Measurements from ENCODE around the gene ZCCHC4.

Gene ZCCHC4

DNA sequence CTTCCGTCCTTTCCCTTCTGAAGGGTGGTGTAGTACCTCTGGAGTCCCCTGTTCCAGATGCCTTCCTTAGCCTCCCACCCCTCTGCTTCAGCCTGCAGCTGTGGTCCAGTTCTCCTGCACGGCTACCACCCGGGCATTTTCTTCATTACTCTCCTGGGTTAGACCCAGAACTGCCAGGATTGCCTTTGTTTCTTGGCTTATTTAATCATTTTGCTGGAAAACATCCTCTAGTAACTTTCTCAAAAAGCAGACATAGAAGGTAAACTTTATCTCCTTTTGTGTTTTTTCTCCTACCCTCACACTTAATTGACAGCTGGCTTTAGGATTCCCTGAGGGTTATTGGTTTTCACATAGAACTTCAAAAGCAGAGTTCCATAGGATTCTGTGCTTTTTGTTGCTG is 84.7 kb downstream of the ZCCHC4 start:
- DNase-seq (ENCODE audit: low read depth), result no peak
- H3K4me3 ChIP-seq (ENCODE audit: low read depth, low read length), result no peak overlapping the region
- TF ChIP-seq, protein P1, sequence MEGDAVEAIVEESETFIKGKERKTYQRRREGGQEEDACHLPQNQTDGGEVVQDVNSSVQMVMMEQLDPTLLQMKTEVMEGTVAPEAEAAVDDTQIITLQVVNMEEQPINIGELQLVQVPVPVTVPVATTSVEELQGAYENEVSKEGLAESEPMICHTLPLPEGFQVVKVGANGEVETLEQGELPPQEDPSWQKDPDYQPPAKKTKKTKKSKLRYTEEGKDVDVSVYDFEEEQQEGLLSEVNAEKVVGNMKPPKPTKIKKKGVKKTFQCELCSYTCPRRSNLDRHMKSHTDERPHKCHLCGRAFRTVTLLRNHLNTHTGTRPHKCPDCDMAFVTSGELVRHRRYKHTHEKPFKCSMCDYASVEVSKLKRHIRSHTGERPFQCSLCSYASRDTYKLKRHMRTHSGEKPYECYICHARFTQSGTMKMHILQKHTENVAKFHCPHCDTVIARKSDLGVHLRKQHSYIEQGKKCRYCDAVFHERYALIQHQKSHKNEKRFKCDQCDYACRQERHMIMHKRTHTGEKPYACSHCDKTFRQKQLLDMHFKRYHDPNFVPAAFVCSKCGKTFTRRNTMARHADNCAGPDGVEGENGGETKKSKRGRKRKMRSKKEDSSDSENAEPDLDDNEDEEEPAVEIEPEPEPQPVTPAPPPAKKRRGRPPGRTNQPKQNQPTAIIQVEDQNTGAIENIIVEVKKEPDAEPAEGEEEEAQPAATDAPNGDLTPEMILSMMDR (IDR thresholded peaks at IDR 0.05; ENCODE audit: low read depth, low read length, missing control alignments), result no peak

DNA sequence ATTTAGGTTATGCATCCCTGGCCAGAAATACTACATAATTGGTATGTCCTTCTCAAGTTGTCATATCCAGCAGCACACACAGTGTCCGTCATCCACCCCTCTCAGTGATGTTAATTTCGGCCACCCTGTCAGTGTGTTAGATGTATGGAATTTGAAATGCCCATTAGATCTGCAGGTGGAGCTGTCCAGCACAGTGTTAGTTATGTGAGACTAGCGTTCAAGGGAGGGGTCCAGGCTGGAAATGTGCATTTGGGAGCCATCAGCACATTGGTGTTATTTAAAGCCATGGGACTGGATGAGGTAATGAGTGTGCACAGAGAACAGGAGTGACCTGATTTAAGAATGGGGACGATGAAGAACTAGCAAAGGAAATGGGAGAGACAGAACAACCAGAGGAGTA is 86.9 kb downstream of the ZCCHC4 start:
- TF ChIP-seq, protein P1 (IDR thresholded peaks at IDR 0.05; ENCODE audit: low read depth, low read length, missing control alignments), result no peak
- no peak for DNase-seq (ENCODE audit: low read depth)
- H3K4me3 ChIP-seq (ENCODE audit: low read depth, low read length), result no peak overlapping the region

DNA sequence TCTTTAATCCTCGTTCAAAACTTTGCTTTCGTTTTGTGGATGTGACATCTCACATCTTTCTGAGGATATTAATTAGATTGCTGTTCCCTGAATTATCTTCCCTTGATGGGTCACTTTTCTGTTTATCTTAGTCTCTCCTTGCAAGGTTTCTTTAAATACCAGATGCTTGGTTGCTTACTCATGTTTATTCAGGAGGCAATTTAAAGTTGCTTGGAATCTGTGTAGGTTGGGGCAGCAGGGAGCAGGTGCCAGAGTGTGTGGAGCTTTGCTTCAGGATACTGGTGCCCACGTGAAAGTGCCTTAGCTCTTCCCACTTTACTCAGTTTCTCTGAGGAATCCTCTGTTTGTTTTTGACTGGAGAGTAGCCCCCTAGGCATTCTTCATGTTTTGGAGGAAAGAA is 88.5 kb downstream of the ZCCHC4 start:
- no peak overlapping the region for H3K4me3 ChIP-seq (ENCODE audit: low read depth, low read length)
- no peak for DNase-seq (ENCODE audit: low read depth)
- TF ChIP-seq, protein P1 (IDR thresholded peaks at IDR 0.05; ENCODE audit: low read depth, low read length, missing control alignments), result no peak

DNA sequence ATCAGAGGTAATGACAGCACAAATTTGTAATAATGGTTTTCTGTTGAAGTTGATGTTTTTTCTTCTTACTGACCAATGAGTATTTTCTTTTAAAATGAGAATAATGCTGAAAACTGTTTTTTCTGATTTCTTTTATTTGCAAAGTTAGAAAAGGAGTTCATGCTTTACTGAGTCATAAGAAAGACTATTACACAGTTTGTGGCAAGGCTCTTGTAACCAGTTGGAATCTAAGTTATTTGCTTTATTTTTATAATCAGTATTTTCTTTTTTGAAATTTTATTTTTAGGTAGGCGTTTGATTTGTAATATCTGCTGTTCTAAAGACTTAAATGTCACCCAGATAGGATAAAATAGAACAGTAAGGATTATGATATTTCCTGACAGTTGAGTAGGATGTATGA is 89.9 kb downstream of the ZCCHC4 start:
- no peak for DNase-seq (ENCODE audit: low read depth)
- TF ChIP-seq, protein P1 (IDR thresholded peaks at IDR 0.05; ENCODE audit: low read depth, low read length, missing control alignments), result no peak
- no peak overlapping the region for H3K4me3 ChIP-seq (ENCODE audit: low read depth, low read length)

DNA sequence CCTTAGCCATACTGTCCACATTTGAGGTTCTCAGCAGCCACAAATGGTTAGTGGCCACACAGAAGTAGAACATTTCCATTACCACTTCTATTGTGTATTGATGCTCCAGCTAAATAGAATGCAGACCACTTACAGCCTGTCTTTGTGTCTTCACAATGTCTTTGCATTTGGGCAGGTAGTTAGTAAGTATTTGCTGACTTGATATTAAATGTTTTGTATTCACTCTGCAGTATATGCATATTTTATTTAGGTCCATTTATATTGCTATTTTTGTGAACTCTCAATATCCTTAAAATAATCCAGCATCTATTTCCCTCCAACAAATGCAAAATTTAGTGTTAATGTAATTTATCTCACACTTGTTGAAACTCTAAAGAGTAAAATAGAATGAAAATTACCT is 91.1 kb downstream of the ZCCHC4 start:
- H3K4me3 ChIP-seq (ENCODE audit: low read depth, low read length), result no peak overlapping the region
- TF ChIP-seq, protein P1 (IDR thresholded peaks at IDR 0.05; ENCODE audit: low read depth, low read length, missing control alignments), result no peak
- DNase-seq (ENCODE audit: low read depth), result no peak

DNA sequence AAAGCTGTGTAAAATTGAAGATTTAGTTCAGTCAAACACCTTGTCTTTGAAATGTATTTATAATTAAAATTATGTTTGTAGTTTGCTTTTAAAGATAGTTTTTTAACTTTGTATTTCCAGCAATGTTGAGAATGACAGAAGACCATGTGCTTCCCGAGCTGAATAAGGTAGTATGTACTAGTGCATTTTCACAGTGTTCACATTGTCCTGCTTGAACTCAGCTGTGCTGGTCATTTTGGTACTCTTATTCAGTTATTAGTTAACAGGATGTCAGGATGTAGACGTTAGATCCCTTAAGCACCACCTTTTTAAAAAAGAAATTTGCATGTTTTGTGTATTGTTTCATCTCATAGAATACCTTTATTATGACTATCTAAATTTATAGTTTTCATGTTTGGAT is 92.9 kb downstream of the ZCCHC4 start:
- TF ChIP-seq, protein P1 (IDR thresholded peaks at IDR 0.05; ENCODE audit: low read depth, low read length, missing control alignments), result no peak
- H3K4me3 ChIP-seq (ENCODE audit: low read depth, low read length), result no peak overlapping the region
- DNase-seq (ENCODE audit: low read depth), result no peak

DNA sequence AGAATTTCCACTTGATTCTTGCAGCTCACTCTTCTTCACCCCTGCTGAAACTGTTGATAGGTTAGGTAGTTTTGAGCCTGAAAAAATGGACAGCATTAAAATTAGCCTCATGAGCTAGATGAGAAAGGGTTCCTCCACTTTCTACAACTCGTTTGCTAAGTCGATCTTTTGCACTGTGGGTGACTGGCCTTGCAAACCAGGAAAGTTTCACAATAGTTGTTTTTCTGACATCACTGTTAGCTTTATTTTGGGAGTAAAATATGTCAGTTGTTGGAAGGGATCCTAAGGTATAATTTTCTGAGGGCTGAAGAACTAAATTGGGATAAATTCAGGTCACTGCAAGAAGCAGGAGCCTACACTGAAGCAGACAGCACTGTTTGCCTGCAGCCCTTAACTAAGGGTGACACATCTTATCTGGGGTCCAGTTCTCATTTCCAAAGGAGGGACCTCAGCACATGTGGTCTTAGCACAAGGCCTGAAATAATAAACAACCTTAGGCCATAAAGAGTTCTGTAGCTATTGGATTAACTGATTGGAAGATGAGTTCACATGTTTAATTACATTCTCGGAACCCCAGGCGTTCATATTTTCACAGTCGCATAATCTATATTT is 93.6 kb downstream of the ZCCHC4 start:
- TF ChIP-seq, protein P1 (IDR thresholded peaks at IDR 0.05; ENCODE audit: low read depth, low read length, missing control alignments), result no peak
- H3K4me3 ChIP-seq (ENCODE audit: low read depth, low read length), result no peak overlapping the region
- DNase-seq (ENCODE audit: low read depth), result no peak
